GM12872 (cell line): ENCODE data around the gene COPB2.

Source experiments
- CTCF ChIP-seq: IDR thresholded peaks from 3 replicates; pipeline ENCODE4 v1.5.1; 2011; ENCODE audit warnings: low read depth, mild to moderate bottlenecking, low read length, moderate library complexity; ENCODE audit not compliant: insufficient read depth

COPB2 gene

DNA sequence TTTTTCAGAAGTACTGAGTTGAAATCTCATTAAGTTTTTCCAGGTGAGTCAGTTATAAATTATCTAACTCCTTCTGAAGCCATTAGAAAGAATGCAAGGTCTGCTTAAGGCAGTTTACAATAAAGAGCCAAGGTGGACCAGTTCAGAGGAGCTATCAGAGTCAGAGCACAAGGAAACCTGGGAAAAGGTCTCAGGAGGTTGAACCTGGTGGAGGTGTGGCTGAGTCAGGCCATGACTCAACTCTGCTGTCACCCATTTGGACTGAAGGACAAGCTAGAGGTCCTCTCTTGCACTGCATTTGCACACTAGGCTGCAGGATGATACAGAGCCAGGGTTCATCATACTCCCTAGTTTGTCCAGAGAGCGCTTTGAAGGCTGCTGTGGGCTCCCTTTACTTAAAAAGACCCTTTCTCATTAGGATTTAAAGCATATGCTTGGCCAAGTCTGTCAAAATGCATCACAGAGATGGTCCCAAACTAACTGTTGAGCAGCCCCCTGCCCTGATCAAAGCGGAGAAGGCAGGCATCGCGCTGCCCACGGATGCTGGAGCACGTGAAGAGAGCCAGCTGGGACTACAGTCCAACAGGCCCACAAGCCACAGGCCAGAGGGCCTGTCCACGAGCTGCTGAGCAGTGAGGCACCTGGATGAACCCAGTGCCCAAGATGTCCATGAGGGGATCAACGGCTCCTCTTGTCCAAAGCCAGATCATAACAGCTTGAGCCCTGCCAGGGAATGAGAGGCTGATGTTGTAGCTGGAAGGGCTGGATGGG, 71.6 kb downstream of the COPB2 start:
- no peak for TF ChIP-seq CTCF

DNA sequence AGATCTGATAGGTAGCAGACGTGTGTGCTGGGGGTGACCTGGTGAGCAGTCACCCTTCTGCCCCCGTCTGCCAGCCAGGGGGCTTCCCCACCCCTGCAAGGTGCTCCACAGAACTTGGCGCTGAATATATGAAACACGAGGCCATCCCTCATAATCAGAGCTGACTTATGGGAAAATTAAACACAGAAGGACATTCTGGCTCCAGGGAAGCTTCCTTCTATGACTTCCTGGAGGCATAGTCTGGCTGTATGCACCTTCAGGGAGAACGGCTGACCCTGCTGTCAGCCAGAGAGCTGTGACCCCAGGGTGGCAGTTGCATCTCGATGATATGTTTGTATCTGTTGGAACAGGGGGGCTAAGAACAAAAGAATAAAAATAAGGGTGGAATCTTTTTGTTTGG, 72.2 kb downstream of the COPB2 start:
- TF ChIP-seq CTCF, result no peak

GRCh38 chr3:139313921-139314320, 75.5 kb downstream of the COPB2 start:
- TF ChIP-seq CTCF, result no peak

GRCh38 chr3:139312959-139313358, 76.5 kb downstream of the COPB2 start:
- no peak for TF ChIP-seq CTCF

GRCh38 chr3:139312416-139312815, 77.0 kb downstream of the COPB2 start:
- TF ChIP-seq CTCF, result no peak

GRCh38 chr3:139311557-139311956, 77.9 kb downstream of the COPB2 start:
- no peak for TF ChIP-seq CTCF

DNA sequence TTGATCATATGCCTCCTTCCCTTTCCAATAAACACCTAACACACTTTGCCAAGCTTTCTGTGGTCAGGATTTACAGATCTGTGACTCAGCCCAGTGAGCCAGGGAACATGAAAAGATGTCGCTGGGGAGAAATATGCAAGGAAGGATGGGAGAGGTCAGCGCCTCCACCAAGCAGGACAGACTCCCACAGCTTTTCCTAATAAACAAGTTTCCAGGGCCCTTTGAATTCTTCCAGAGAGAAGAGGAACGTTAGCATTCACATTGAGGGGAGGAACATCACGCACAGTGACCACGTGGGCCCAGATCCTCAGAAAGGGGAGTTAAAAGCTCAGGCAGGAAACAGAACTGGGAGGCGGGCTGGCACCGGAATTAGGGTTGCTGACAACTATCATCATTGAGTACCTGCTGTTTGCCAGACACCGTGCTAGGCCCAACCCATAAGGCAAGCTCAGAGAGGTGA, 78.9 kb downstream of the COPB2 start:
- TF ChIP-seq CTCF, result no peak
